ENCODE data around the gene KIAA1671. TPM values are rescaled to one million over a fixed set of nuclear protein-coding genes. Genes with fewer than 3 reads are reported as not detected.

Gene KIAA1671
- total and polyA plus RNA-seq, 4 donors, result 8.7 to 35.9 (median 19.1) TPM

- Histone ChIP-seq H3K36me3 (ENCODE audit: control insufficient read depth in 4 of 4, insufficient read depth in 3 of 4, low read depth in 1 of 4, low read length in 3 of 4) (peaks cover 0 to 3% (median 0%) of the 10 kb centered on the region in 4 donors), H3K4me1 (ENCODE audit: control insufficient read depth in 4 of 4, insufficient read depth in 4 of 4, low read length in 3 of 4) (peaks cover 3 to 44% (median 30%) of the 10 kb centered on the region in 4 donors), H3K27ac (ENCODE audit: low read depth in 1 of 2, low read length in 2 of 2) (peak overlapping the region; percentile 92 to 94), H3K9me3 (ENCODE audit: control insufficient read depth in 4 of 4, low read length in 3 of 4) (peaks cover 0 to 3% (median 0%) of the 10 kb centered on the region in 4 donors), H3K9ac (ENCODE audit: low read depth in 1 of 2, low read length in 2 of 2) (no peak overlapping the region), H3K4me3 (ENCODE audit: low read depth in 1 of 3, low read length in 3 of 3) (peak overlapping the region; percentile 54 to 96 (median 71)), H3K27me3 (ENCODE audit: control insufficient read depth in 4 of 4, insufficient read depth in 4 of 4, low read length in 3 of 4) (no peaks in the 10 kb centered on the region)
- TF ChIP-seq HNF4A (conservative IDR thresholded peaks at IDR 0.05) (no peak), FOXA1 (IDR thresholded peaks at IDR 0.05) (peak; percentile 4)
- DNase-seq (ENCODE audit: low spot score), result no peak
- 22% methylated on average over 4 of the region's 4 CpGs for WGBS
Observed at GRCh38 chr22:25110596-25110845, 158.0 kb downstream of the KIAA1671 start.

- peaks cover 3 to 44% (median 30%) of the 10 kb centered on the region in 4 donors for H3K4me1 ChIP-seq (ENCODE audit: control insufficient read depth in 4 of 4, insufficient read depth in 4 of 4, low read length in 3 of 4)
- peaks cover 0 to 3% (median 0%) of the 10 kb centered on the region in 4 donors for H3K36me3 ChIP-seq (ENCODE audit: control insufficient read depth in 4 of 4, insufficient read depth in 3 of 4, low read depth in 1 of 4, low read length in 3 of 4)
- TF ChIP-seq EGR1 (IDR thresholded peaks at IDR 0.05; ENCODE audit: low read depth in 2 of 2), result no peak
- TF ChIP-seq, protein P1, sequence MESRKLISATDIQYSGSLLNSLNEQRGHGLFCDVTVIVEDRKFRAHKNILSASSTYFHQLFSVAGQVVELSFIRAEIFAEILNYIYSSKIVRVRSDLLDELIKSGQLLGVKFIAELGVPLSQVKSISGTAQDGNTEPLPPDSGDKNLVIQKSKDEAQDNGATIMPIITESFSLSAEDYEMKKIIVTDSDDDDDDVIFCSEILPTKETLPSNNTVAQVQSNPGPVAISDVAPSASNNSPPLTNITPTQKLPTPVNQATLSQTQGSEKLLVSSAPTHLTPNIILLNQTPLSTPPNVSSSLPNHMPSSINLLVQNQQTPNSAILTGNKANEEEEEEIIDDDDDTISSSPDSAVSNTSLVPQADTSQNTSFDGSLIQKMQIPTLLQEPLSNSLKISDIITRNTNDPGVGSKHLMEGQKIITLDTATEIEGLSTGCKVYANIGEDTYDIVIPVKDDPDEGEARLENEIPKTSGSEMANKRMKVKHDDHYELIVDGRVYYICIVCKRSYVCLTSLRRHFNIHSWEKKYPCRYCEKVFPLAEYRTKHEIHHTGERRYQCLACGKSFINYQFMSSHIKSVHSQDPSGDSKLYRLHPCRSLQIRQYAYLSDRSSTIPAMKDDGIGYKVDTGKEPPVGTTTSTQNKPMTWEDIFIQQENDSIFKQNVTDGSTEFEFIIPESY (IDR thresholded peaks at IDR 0.05), result peak; percentile 2
- TF ChIP-seq CTCF (IDR thresholded peaks at IDR 0.05; ENCODE audit: low read depth, low read length, missing input control), result peak; percentile 52
- no peak for TF ChIP-seq HNF4G (IDR thresholded peaks at IDR 0.05)
- peak; percentile 18 for TF ChIP-seq FOXA2 (IDR thresholded peaks at IDR 0.05)
- peak; percentile 16 for TF ChIP-seq SP1 (IDR thresholded peaks at IDR 0.05)
- TF ChIP-seq TAF1 (conservative IDR thresholded peaks at IDR 0.05), result peak; percentile 23
- peak; percentile 1 for TF ChIP-seq MAX (IDR thresholded peaks at IDR 0.05)
- peak; percentile 68 to 87 for TF ChIP-seq JUND (IDR thresholded peaks at IDR 0.05)
- peak; percentile 70 to 72 for TF ChIP-seq RAD21 (IDR thresholded peaks at IDR 0.05)
- peak in 1 of 2 donors; percentile 1 for TF ChIP-seq HNF4A (conservative IDR thresholded peaks at IDR 0.05)
- TF ChIP-seq, protein P2, sequence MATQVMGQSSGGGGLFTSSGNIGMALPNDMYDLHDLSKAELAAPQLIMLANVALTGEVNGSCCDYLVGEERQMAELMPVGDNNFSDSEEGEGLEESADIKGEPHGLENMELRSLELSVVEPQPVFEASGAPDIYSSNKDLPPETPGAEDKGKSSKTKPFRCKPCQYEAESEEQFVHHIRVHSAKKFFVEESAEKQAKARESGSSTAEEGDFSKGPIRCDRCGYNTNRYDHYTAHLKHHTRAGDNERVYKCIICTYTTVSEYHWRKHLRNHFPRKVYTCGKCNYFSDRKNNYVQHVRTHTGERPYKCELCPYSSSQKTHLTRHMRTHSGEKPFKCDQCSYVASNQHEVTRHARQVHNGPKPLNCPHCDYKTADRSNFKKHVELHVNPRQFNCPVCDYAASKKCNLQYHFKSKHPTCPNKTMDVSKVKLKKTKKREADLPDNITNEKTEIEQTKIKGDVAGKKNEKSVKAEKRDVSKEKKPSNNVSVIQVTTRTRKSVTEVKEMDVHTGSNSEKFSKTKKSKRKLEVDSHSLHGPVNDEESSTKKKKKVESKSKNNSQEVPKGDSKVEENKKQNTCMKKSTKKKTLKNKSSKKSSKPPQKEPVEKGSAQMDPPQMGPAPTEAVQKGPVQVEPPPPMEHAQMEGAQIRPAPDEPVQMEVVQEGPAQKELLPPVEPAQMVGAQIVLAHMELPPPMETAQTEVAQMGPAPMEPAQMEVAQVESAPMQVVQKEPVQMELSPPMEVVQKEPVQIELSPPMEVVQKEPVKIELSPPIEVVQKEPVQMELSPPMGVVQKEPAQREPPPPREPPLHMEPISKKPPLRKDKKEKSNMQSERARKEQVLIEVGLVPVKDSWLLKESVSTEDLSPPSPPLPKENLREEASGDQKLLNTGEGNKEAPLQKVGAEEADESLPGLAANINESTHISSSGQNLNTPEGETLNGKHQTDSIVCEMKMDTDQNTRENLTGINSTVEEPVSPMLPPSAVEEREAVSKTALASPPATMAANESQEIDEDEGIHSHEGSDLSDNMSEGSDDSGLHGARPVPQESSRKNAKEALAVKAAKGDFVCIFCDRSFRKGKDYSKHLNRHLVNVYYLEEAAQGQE (IDR thresholded peaks at IDR 0.05), result no peak
- H3K27me3 ChIP-seq (ENCODE audit: control insufficient read depth in 4 of 4, insufficient read depth in 4 of 4, low read length in 3 of 4), result no peaks in the 10 kb centered on the region
- WGBS, result under 1% methylated on average over 36 of the region's 36 CpGs
- H3K9me3 ChIP-seq (ENCODE audit: control insufficient read depth in 4 of 4, low read length in 3 of 4), result peaks cover 0 to 3% (median 0%) of the 10 kb centered on the region in 4 donors
- H3K4me3 ChIP-seq (ENCODE audit: low read depth in 1 of 3, low read length in 3 of 3), result peak overlapping the region; percentile 54 to 96 (median 71)
- peak; percentile 62 for DNase-seq (ENCODE audit: low spot score)
- peak overlapping the region; percentile 63 to 77 for H3K9ac ChIP-seq (ENCODE audit: low read depth in 1 of 2, low read length in 2 of 2)
- H3K27ac ChIP-seq (ENCODE audit: low read depth in 1 of 2, low read length in 2 of 2), result peak overlapping the region; percentile 92 to 94
Observed at GRCh38 chr22:25110846-25111578, 158.5 kb downstream of the KIAA1671 start.

All from liver (tissue), 9 donors.